ENCODE data around the gene CTNNA1. TPM values are rescaled to one million over a fixed set of nuclear protein-coding genes. Genes with fewer than 3 reads are reported as not detected.
A peak's percentile ranks its signal among the peaks of the same experiment; 100 is the strongest.

Gene CTNNA1
- total RNA-seq, 1 donor from 2014 or later, result 598 TPM

- H3K9me3 Mint-ChIP-seq (ENCODE audit: unreplicated experiment), result peaks cover 2% of the 10 kb centered on the region
- no peaks in the 10 kb centered on the region for H3K36me3 Mint-ChIP-seq (ENCODE audit: unreplicated experiment)
- peak overlapping the region; percentile 89 for H3K27ac Mint-ChIP-seq (ENCODE audit: unreplicated experiment)
- peak overlapping the region; percentile 42 for H3K4me3 Mint-ChIP-seq (ENCODE audit: unreplicated experiment)
- TF ChIP-seq CTCF (IDR thresholded peaks at IDR 0.05; ENCODE audit: partially characterized antibody, unreplicated experiment), result no peak
- DNase-seq, result no peak
- H3K4me1 Mint-ChIP-seq (ENCODE audit: low read depth, unreplicated experiment), result peaks cover 44% of the 10 kb centered on the region
- H3K27me3 Mint-ChIP-seq (ENCODE audit: unreplicated experiment), result peaks cover 6% of the 10 kb centered on the region
Measured at GRCh38 chr5:138708791-138709190, 44.4 kb upstream of the CTNNA1 start.

GRCh38 chr5:138709202-138709601, 44.0 kb upstream of the CTNNA1 start:
- no peak for DNase-seq
- no peak for TF ChIP-seq CTCF (IDR thresholded peaks at IDR 0.05; ENCODE audit: partially characterized antibody, unreplicated experiment)
- Mint-ChIP-seq H3K9me3 (ENCODE audit: unreplicated experiment) (peaks cover 2% of the 10 kb centered on the region), H3K27me3 (ENCODE audit: unreplicated experiment) (peaks cover 6% of the 10 kb centered on the region), H3K27ac (ENCODE audit: unreplicated experiment) (peak overlapping the region; percentile 89), H3K4me1 (ENCODE audit: low read depth, unreplicated experiment) (peaks cover 44% of the 10 kb centered on the region), H3K36me3 (ENCODE audit: unreplicated experiment) (no peaks in the 10 kb centered on the region), H3K4me3 (ENCODE audit: unreplicated experiment) (peak overlapping the region; percentile 42)

- H3K27me3 Mint-ChIP-seq (ENCODE audit: unreplicated experiment), result peaks cover 6% of the 10 kb centered on the region
- no peak overlapping the region for H3K27ac Mint-ChIP-seq (ENCODE audit: unreplicated experiment)
- peaks cover 28% of the 10 kb centered on the region for H3K4me1 Mint-ChIP-seq (ENCODE audit: low read depth, unreplicated experiment)
- no peak for DNase-seq
- H3K9me3 Mint-ChIP-seq (ENCODE audit: unreplicated experiment), result peaks cover 2% of the 10 kb centered on the region
- no peaks in the 10 kb centered on the region for H3K36me3 Mint-ChIP-seq (ENCODE audit: unreplicated experiment)
- no peak for TF ChIP-seq CTCF (IDR thresholded peaks at IDR 0.05; ENCODE audit: partially characterized antibody, unreplicated experiment)
- H3K4me3 Mint-ChIP-seq (ENCODE audit: unreplicated experiment), result no peak overlapping the region
Measured at GRCh38 chr5:138711087-138711486, 42.1 kb upstream of the CTNNA1 start.

DNA sequence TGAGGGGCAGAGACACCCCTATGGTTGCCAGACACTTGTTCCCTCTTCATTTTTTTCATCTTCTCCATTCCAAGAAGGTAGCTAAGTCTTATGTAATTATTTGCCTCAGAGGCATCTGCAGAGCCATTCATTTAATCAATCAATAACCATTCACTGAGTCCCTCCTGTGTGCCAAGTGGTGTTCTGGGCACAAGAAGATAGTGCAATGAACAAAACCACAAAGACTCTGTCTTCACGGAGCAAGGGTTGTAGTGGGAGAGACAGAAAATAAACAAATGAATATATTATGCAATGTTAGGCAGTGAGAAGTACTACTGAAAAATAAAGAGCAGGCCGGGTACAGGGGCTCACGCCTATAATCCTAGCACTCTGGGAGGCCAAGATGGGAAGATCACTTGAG, 41.4 kb upstream of the CTNNA1 start:
- DNase-seq, result no peak
- peaks cover 23% of the 10 kb centered on the region for H3K4me1 Mint-ChIP-seq (ENCODE audit: low read depth, unreplicated experiment)
- TF ChIP-seq CTCF (IDR thresholded peaks at IDR 0.05; ENCODE audit: partially characterized antibody, unreplicated experiment), result no peak
- no peak overlapping the region for H3K27ac Mint-ChIP-seq (ENCODE audit: unreplicated experiment)
- H3K36me3 Mint-ChIP-seq (ENCODE audit: unreplicated experiment), result no peaks in the 10 kb centered on the region
- H3K4me3 Mint-ChIP-seq (ENCODE audit: unreplicated experiment), result no peak overlapping the region
- H3K27me3 Mint-ChIP-seq (ENCODE audit: unreplicated experiment), result peaks cover 6% of the 10 kb centered on the region
- no peaks in the 10 kb centered on the region for H3K9me3 Mint-ChIP-seq (ENCODE audit: unreplicated experiment)

- Mint-ChIP-seq H3K9me3 (ENCODE audit: unreplicated experiment) (no peaks in the 10 kb centered on the region), H3K36me3 (ENCODE audit: unreplicated experiment) (no peaks in the 10 kb centered on the region), H3K27me3 (ENCODE audit: unreplicated experiment) (peaks cover 6% of the 10 kb centered on the region), H3K4me1 (ENCODE audit: low read depth, unreplicated experiment) (peaks cover 20% of the 10 kb centered on the region), H3K27ac (ENCODE audit: unreplicated experiment) (no peak overlapping the region), H3K4me3 (ENCODE audit: unreplicated experiment) (no peak overlapping the region)
- no peak for DNase-seq
- TF ChIP-seq CTCF (IDR thresholded peaks at IDR 0.05; ENCODE audit: partially characterized antibody, unreplicated experiment), result no peak
Measured at GRCh38 chr5:138712324-138712723, 40.9 kb upstream of the CTNNA1 start.
